ENCODE measurements around the gene AK9.

DNA sequence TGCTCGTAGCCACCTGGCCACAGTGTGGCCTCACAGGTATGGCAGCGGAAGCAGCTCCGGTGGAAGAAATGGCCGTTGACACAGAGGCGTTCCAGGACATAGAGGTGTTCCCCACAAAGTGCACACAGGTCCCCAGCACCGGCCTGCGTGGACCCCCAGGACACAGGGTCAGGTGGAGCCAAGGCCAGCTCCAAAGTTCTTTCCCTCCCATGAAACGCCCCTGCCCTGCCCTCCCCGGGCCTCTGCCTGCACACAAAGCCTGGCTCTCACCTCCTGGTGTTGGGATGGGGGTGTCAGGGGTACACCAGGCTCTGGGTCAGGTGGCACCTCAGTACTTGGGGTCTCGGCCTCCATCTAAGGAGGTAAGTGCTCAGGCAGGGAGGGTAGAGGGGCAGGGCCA is 243.9 kb downstream of the AK9 start:
- no peak for TF ChIP-seq CTCF (IDR thresholded peaks at IDR 0.05)
- no peak for TF ChIP-seq POLR2A (IDR thresholded peaks at IDR 0.05; ENCODE audit: low read depth)
